ENCODE data around the gene TYMS.

Gene TYMS

DNA sequence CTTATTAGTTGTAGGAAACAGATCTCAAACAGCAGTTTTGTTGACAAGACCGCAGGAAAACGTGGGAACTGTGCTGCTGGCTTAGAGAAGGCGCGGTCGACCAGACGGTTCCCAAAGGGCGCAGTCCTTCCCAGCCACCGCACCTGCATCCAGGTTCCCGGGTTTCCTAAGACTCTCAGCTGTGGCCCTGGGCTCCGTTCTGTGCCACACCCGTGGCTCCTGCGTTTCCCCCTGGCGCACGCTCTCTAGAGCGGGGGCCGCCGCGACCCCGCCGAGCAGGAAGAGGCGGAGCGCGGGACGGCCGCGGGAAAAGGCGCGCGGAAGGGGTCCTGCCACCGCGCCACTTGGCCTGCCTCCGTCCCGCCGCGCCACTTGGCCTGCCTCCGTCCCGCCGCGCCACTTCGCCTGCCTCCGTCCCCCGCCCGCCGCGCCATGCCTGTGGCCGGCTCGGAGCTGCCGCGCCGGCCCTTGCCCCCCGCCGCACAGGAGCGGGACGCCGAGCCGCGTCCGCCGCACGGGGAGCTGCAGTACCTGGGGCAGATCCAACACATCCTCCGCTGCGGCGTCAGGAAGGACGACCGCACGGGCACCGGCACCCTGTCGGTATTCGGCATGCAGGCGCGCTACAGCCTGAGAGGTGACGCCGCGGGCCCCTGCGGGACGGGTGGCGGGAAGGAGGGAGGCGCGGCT, at the start of gene TYMS:
TYMS (plus strand) TSS at position 343 of the 690 bp plus-strand sequence; CDS start at position 433, 90 bp downstream.
- peak; percentile 21 to 41 (median 26) for DNase-seq (ENCODE audit: low read depth in 3 of 3)

- no peak for DNase-seq (ENCODE audit: low read depth in 3 of 3)
Measured at GRCh38 chr18:607930-608329, 49.5 kb upstream of the TYMS start.

DNA sequence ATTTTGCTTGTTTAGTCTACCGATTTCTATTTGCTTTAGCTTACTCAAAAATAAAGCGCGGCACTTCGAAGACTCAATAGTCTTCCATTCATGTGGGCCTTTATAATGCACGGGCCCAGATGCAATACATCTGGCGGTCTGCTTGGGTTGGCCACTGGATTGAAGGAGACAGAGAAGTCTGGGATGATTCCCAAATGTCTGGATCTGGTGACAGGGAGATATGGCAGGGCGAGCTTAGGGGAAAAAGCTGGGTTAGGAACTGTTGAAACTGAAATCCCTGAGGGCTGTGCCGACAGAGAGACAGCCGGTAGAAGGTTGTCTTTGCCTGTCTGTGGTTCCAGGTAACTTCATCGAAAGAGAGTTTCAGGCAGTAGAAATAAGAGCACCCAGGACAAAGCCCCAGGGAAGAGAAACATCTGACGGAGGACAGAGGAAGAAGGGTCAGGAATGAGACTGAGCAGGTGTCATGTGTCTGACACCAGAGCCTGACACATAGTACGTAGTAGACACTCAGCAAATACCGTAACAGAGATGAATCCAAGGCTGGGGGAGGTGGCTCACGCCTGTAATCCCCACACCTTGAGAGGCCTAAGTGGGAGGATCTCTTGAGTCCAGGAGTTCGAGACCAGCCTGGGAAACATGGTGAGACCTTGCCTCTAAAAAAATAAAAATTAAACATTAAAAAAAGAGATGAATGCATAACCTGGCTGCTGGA, 47.1 kb upstream of the TYMS start:
- DNase-seq (ENCODE audit: low read depth in 3 of 3) = no peak

- no peak for DNase-seq (ENCODE audit: low read depth in 3 of 3)
Measured at GRCh38 chr18:612156-612555, 45.3 kb upstream of the TYMS start.

GRCh38 chr18:614193-614592, 43.3 kb upstream of the TYMS start:
- no peak for DNase-seq (ENCODE audit: low read depth in 3 of 3)

DNA sequence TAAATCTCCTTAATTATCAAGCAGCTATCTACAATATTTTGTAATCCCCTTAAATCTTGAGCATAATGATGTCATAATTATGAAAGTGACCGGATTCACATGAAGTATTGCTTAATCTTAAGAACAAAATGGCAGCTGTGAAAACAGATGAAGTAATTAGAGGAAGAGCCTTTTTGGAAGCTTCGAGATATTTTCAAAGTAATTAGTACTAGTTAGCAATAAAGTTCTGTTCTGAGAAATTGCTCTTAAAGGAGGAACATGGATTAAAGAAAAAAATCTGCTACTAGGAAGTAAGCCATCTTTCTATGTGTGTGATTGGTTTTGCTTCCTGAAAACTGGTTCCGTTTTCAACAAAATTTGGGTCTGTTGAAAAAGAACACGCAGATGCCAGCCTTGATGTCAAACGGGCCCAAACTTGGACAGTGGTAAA, 42.3 kb upstream of the TYMS start:
- no peak for DNase-seq (ENCODE audit: low read depth in 3 of 3)

GRCh38 chr18:615773-616172, 41.7 kb upstream of the TYMS start:
- DNase-seq (ENCODE audit: low read depth in 3 of 3) = no peak

GRCh38 chr18:616380-616995, 41.0 kb upstream of the TYMS start:
- DNase-seq (ENCODE audit: low read depth in 3 of 3) = no peak

DNA sequence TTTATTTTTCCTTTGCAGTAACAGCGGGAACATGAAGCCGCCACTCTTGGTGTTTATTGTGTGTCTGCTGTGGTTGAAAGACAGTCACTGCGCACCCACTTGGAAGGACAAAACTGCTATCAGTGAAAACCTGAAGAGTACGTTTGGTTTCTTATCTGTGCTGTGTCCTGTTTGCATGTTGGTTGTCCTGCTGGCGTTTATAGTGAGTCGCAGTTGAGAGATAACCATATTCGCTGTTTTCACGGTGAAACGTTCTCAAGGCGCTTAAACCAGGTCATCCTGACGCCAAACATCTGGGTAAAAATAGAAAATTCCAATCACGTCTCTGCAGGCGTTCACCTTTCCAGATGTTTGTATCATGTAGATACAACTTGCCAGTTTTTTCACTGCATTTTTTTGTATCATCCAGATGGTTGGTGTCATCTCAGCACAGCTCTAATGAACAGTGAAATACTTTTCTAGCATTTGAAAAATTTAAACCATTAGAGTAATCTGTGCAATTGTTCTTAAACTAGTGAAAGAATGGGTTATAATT, 39.4 kb upstream of the TYMS start:
- no peak for DNase-seq (ENCODE audit: low read depth in 3 of 3)

- no peak for DNase-seq (ENCODE audit: low read depth in 3 of 3)
Measured at GRCh38 chr18:618618-619017, 38.8 kb upstream of the TYMS start.

DNA sequence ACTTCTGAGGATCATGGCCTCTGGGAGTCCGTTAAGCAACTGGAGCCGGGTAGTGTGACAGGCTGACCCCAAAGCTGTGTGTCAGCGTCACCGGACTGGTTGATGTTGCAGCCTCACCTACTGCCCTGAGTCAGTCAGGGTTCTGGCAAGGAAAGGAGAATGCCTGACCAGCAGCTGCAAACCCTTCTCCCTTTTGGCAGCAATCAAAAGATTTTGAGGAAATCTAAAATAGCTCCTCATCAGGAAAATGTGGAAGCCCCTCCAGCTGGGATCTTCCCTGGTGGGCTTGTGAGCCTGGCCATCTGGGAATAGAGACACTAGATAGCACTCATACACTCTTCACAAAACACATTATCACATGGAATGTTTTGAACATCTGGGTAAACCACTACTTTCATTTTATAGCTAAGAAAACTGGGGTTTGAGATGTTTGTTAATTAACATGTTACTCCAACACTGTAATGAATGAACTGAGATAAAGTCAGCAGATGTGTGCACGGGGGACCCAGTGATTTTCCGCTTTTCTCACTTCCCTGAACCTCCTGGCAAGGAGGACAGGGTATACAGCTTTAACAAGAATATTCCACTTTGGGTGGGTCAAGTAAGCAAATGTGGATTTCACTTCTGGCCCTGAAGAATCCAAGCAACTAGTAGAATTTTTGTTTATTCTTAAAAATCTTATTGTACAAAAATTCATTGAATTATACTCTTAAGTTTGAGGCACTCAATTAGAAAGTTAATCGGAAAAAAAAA, 36.0 kb upstream of the TYMS start:
- no peak for DNase-seq (ENCODE audit: low read depth in 3 of 3)

- no peak for DNase-seq (ENCODE audit: low read depth in 3 of 3)
Measured at GRCh38 chr18:622289-622688, 35.2 kb upstream of the TYMS start.

- DNase-seq (ENCODE audit: low read depth in 3 of 3) = peak; percentile 25 to 69 (median 40)
Measured at GRCh38 chr18:623761-624620, 33.5 kb upstream of the TYMS start.

DNA sequence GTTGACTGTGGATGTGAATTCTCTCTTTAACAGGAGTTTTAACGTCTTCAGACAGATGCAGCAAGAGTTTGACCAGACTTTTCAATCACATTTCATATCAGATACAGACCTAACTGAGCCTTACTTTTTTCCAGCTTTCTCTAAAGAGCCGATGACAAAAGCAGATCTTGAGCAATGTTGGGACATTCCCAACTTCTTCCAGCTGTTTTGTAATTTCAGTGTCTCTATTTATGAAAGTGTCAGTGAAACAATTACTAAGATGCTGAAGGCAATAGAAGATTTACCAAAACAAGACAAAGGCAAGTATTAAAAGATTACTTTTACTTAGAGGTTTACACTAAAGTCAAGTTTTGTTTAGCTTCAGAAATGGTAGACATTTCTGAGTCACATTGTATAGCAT, 30.2 kb upstream of the TYMS start:
- no peak for DNase-seq (ENCODE audit: low read depth in 3 of 3)

- peak in 1 of 3 donors; percentile 4 for DNase-seq (ENCODE audit: low read depth in 3 of 3)
Measured at GRCh38 chr18:629269-630150, 27.9 kb upstream of the TYMS start.

DNA sequence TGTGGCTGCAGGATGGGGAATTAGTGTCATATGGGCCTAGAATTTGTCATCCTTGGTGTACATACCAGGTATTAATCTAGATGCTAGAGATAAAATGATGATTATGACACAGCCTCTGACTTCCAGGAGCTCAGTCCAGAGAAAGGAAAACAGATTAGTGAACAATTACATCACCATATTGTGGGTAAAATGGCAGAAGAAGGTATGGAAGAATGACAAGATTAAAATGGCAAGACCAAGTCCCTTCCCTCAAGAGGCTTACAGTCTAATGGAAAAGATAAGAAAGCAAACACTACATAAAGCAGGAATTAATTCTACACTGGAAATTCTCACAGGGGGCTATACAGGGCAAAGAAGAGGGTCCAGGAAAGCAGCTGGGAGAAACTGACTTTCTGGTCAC, 25.9 kb upstream of the TYMS start:
- DNase-seq (ENCODE audit: low read depth in 3 of 3) = no peak

GRCh38 chr18:634551-635045, 22.9 kb upstream of the TYMS start:
- no peak for DNase-seq (ENCODE audit: low read depth in 3 of 3)

- DNase-seq (ENCODE audit: low read depth in 3 of 3) = no peak
Measured at GRCh38 chr18:635171-635570, 22.3 kb upstream of the TYMS start.

DNA sequence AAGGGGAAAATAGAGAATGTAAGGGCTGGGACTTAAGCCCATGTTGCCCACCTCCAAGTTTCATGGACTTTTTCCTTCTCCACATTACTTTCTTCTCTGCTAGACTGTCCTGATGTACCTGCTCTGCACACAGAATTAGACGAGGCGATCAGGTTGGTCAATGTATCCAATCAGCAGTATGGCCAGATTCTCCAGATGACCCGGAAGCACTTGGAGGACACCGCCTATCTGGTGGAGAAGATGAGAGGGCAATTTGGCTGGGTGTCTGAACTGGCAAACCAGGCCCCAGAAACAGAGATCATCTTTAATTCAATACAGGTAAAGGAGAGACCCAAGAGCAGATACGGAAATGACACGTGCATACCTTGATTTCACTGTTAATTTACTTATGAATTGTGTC, 16.2 kb upstream of the TYMS start:
- no peak for DNase-seq (ENCODE audit: low read depth in 3 of 3)

All from stimulated activated CD4-positive, alpha-beta T cell treated with anti-CD3 and anti-CD28 coated beads, TNF-alpha, amount 100 ng/mL, for 48 hours (primary cell).